DMS79 treated with DMSO at 0.1 percent for 48 hours (cell line): Measurements from ENCODE around the gene WDR11.
"Not testable (repeated sequence)": the region's sequence is repeated elsewhere in the genome, so short reads cannot be mapped to it uniquely, and the experiment has no call there.

Experiments used
- DNase-seq: peaks from one replicate; lab custom pipeline; 2025; lab: John Stamatoyannopoulos, UW

The WDR11 gene

GRCh38 chr10:120841522-120842189 lies 9.5 kb upstream of the WDR11 start:
- no peak for DNase-seq

DNA sequence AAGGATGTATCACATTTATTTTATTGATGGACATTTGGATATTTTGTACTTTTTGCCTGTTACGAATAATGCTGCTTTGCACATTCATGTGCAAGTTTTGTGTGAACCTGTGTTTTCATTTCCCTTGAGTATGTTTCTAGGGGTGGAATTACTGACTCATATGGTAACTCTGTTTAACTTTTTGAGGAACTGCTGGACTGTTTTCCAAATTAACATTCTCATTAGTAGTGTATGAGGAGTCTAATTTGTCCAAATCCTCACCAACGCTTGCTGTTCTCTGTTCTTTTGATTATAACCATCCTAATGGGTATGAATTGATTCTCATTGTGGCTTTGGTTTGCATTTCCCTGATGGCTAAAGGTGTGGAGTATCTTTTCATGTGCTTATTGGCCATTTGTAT lies 3.2 kb downstream of the WDR11 start:
- no peak for DNase-seq

GRCh38 chr10:120861178-120861855 lies 10.2 kb downstream of the WDR11 start:
- no peak for DNase-seq

DNA sequence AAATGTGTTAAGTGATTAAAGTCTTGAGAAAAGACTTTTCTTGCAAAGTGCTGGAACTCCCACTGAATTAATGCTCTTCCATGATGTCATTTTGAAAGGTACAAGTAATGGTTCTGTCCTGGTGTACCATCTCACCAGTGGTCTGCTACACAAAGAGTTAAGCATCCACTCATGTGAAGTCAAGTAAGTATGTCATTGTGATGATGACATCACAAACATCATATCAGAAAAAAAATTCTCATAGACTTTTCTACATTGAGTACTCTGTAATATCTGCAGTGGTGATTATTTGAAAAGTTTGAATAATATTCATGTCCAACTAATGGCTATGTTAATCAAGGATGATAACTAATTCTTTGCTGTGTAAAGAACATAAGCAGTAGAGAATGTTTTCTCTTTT lies 22.6 kb downstream of the WDR11 start:
- DNase-seq: no peak

- DNase-seq: no peak
Measured at GRCh38 chr10:120883071-120883470, 31.9 kb downstream of the WDR11 start.

DNA sequence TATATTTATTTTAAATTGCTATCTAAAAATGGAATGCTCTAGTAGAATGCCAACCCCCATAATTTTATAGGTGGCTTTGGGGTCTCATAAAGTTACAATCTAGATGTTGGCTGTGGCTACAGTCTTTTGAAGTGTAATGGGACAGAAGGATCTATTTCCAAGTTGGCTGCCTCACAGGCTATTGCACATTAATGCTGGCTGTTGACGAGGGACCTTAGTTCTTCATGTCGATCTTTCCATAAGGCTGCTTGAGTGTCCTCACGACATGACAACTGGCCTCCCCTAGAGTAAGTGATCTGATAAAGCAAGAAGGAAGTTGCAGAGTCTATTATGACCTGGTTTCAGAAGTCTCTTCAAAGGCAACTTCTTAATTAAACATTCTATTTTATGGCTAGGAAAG lies 36.3 kb downstream of the WDR11 start:
- DNase-seq: no peak

- no peak for DNase-seq
Measured at GRCh38 chr10:120891365-120891764, 40.2 kb downstream of the WDR11 start.

GRCh38 chr10:120894556-120894955 lies 43.4 kb downstream of the WDR11 start:
- DNase-seq: no peak

DNA sequence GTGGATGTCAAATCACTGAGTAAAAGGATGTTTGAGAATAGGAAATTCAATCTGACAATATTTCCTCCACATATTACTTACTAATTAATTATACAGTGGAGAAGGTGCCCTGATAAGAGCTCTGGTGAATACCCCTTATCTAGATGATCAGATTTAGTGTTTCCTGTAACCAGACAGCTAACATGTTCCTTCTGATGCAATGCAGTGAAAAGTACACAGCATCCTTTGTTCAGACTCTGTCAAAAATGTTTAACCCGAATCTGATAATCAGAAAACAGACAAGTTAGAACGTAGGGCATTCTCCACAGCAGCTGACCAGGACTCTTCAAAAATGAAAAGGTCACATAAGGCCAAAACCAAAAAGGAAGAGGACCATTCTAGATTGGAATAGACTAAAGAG lies 46.2 kb downstream of the WDR11 start:
- no peak for DNase-seq

GRCh38 chr10:120905268-120905667 lies 54.1 kb downstream of the WDR11 start:
- DNase-seq: no peak

DNA sequence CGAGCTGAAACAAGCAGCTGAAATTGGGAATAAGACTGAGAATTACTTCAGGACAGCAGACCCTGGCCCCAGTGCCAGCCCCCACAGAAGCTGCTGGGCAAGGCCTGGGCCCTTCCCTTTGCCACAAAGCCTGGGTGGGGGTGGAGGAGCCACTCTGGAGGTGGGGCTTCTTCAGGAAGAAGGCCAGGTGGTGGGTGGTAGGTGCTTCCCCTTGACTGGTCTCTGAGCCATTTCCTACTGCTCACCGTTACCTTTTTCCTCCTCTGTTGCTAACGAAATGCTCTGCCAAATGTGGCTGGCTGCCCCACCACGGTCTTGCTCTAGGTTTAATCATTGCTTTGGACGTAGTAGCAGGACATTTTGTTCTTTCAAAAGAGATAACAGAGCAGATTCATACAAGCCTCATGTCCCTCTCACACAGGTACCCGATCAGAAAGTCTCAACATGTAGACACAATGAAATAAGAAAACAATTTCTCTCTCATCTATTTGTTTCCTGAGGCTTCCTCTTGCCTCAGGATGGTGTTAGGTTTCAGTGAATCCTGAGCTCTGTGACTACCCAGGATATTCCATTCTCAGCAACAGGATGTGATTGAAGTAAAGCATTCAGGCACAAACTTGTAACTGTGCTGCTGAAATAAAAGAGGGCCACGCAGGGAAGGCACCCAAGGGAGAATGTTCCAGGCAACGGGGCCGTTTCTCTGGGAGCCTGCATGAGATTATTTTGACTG lies 66.5 kb downstream of the WDR11 start:
- DNase-seq: no peak

DNA sequence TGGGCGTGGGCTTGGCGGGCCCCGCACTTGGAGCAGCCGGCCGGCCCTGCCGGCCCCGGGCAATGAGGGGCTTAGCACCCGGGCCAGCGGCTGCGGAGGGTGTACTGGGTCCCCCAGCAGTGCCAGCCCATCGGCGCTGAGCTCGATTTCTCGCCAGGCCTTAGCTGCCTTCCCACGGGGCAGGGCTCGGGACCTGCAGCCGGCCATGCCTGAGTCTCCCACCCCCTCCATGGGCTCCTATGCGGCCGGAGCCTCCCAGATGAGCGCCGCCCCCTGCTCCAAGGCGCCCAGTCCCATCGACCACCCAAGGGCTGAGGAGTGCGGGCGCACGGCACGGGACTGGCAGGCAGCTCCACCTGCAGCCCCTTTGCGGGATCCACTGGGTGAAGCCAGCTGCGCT lies 72.7 kb downstream of the WDR11 start:
- not testable (repeated sequence) for DNase-seq

DNA sequence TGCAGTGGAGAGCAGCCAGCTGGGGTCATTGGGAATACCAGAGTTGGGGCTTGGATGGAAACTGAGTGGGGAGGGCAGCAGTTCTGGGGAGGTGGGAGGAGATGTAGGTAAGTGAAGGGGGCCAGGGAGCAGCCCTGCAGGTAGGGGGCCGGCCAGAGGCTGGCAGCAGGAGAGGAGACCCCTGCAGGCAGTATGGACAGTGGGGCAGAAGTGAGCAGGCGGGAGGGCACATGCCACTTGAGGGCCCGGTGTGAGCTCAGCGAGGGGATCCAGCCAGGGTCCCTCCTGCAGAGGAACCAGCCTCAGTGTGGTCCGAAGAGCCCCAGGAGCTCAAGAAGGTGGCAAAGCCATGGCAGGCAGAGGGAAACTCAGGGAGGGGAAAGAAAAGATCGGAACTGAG lies 75.4 kb downstream of the WDR11 start:
- DNase-seq: no peak

GRCh38 chr10:120927352-120927751 lies 76.2 kb downstream of the WDR11 start:
- DNase-seq: no peak

- no peak for DNase-seq
Measured at GRCh38 chr10:120929166-120929565, 78.0 kb downstream of the WDR11 start.

- no peak for DNase-seq
Measured at GRCh38 chr10:120931423-120931822, 80.3 kb downstream of the WDR11 start.

GRCh38 chr10:120931999-120932398 lies 80.8 kb downstream of the WDR11 start:
- no peak for DNase-seq

GRCh38 chr10:120938822-120939221 lies 87.7 kb downstream of the WDR11 start:
- DNase-seq: no peak

- no peak for DNase-seq
Measured at GRCh38 chr10:120940299-120940900, 89.2 kb downstream of the WDR11 start.

DNA sequence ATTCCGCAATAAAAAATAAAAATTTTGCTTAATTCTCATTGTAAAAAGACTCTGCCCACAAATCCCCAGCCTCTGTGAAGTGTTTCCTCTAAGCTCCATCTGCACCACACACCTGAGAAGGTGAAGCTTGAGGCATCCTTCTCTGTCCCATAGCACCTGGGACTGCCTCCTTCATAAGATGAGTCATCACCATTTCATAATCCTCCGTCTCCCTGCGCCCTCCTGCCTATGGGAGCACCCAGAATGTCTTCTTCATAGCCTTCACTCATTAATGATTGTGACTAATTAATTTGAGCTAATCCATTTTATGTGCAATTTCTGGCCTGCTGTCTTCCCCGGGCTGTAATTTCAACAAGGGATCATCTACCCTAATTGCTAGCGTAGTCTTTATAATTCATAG lies 90.3 kb downstream of the WDR11 start:
- no peak for DNase-seq

GRCh38 chr10:120942806-120943413 lies 91.7 kb downstream of the WDR11 start:
- DNase-seq: peak; percentile 55

DNA sequence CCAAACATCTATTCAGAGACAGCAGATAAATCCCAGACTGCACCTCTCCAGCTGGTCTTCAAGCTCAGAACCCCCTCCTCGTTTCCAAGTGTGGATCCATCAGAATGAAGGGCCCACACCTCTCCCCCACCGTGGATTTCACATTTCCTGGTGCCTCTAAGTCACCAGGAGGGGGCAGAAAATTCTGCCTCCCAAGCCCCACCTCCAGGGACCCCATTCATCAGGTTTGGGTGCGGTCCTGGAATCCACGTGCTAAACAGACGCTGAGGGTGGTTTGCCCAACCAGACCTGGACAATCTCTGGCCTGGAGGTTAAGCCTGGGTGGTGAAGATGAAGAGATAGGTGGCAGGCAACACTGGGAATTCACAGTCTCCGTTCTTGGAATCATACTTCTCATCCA lies 92.4 kb downstream of the WDR11 start:
- no peak for DNase-seq
